OCI-LY7 (cell line): ENCODE data around the gene DDX28. TPM values are rescaled to one million over a fixed set of nuclear protein-coding genes. Genes with fewer than 3 reads are reported as not detected.
A peak's percentile ranks its signal among the peaks of the same experiment; 100 is the strongest.
"Not testable (repeated sequence)": the region's sequence is repeated elsewhere in the genome, so short reads cannot be mapped to it uniquely, and the experiment has no call there.

ENCODE experiments used
- BruUV-seq: library from RNA; stranded (reverse); fragments of 400-500 nt; replicated peaks from 2 replicates; lab custom pipeline; 2021; lab: Mats Ljungman, UMichigan
- CTCF ChIA-PET: fragments of 300-600 bp; sonication (Branson Sonifier 250); formaldehyde crosslinking; loops from one replicate; lab custom pipeline; 2022; ENCODE audit warnings: antibody characterized with exemption; ENCODE audit not compliant: unreplicated experiment; lab: Charles Lee
- POLR2A ChIA-PET: fragments of 300-600 bp; sonication (Branson Sonifier 250); formaldehyde crosslinking; loops from one replicate; lab custom pipeline; 2022; ENCODE audit warnings: antibody characterized with exemption; lab: Charles Lee
- DNase-seq: peaks from one replicate; pipeline ENCODE4 v3.0.0-alpha.2; 2015; ENCODE audit warnings: low spot score
- H2AFZ ChIP-seq: fragments of 200-600 bp; sonication (generic), shearing (Covaris generic); 2 replicates; pipeline ENCODE4 v1.6.1; 2014; ENCODE audit warnings: mild to moderate bottlenecking, antibody characterized with exemption, low read length, moderate library complexity
- H3K27ac ChIP-seq: fragments of 200-600 bp; sonication (generic); 2 replicates; pipeline ENCODE4 v1.5.1; 2014; ENCODE audit warnings: mixed run types, low read depth, mild to moderate bottlenecking, moderate library complexity, low read length, inconsistent platforms; ENCODE audit not compliant: poor library complexity, severe bottlenecking
- H3K36me3 ChIP-seq: fragments of 200-600 bp; sonication (generic); 2 replicates; pipeline ENCODE4 v1.6.1; 2014; ENCODE audit warnings: mild to moderate bottlenecking, antibody characterized with exemption, low read length, moderate library complexity, mixed read lengths; ENCODE audit not compliant: insufficient read depth
- H3K4me1 ChIP-seq: fragments of 200-600 bp; sonication (generic); 2 replicates; pipeline ENCODE4 v1.5.1; 2014; ENCODE audit warnings: mild to moderate bottlenecking, low read length; ENCODE audit not compliant: insufficient read depth, poor library complexity, severe bottlenecking
- H3K4me2 ChIP-seq: fragments of 200-600 bp; sonication (generic); 2 replicates; pipeline ENCODE4 v1.6.1; 2014; ENCODE audit warnings: mild to moderate bottlenecking, low read length
- H3K4me3 ChIP-seq: fragments of 200-600 bp; sonication (generic); 2 replicates; pipeline ENCODE4 v1.5.1; 2014; ENCODE audit warnings: mild to moderate bottlenecking, low read depth, low read length; ENCODE audit not compliant: poor library complexity, severe bottlenecking
- H3K79me2 ChIP-seq: fragments of 200-600 bp; sonication (generic); 2 replicates; pipeline ENCODE4 v1.6.1; 2016; ENCODE audit warnings: low read depth, mild to moderate bottlenecking, low read length, moderate library complexity, mixed read lengths; ENCODE audit not compliant: insufficient read depth
- H3K9me2 ChIP-seq: fragments of 200-600 bp; sonication (generic); 2 replicates; pipeline ENCODE4 v1.6.1; 2016; ENCODE audit warnings: mild to moderate bottlenecking, low read length, mixed read lengths; ENCODE audit not compliant: insufficient read depth
- H3K9me3 ChIP-seq: fragments of 200-600 bp; sonication (generic); 2 replicates; pipeline ENCODE4 v1.6.1; 2014; ENCODE audit warnings: mild to moderate bottlenecking, mixed run types, low read length, mixed read lengths
- H4K20me1 ChIP-seq: fragments of 200-600 bp; sonication (generic); 2 replicates; pipeline ENCODE4 v1.6.1; 2014; ENCODE audit warnings: mild to moderate bottlenecking, antibody characterized with exemption, low read length, moderate library complexity, mixed read lengths; ENCODE audit not compliant: insufficient read depth
- EZH2phosphoT487 ChIP-seq: fragments of 200-600 bp; sonication (generic); IDR thresholded peaks from 2 replicates; pipeline ENCODE4 v1.6.1; 2018; ENCODE audit warnings: low read depth, borderline replicate concordance, mild to moderate bottlenecking, mixed run types, antibody characterized with exemption, low read length, moderate library complexity, mixed read lengths
- intact Hi-C: fragments of 100-400 bp; cut with micrococcal nuclease; formaldehyde crosslinking; loops from one replicate; pipeline ENCODE4 v1.10.0; 2022; ENCODE audit not compliant: unreplicated experiment
- total RNA-seq, 2 experiments: library from RNA; depleted of rRNA in 1 of 2; stranded (reverse); fragments of >200 nt in 1 of 2; shearing (Covaris generic) in 1 of 2; gene quantifications; 2 replicates each; pipeline ENCODE4 v1.2.3, GENCODE V29; 2014 to 2022
- TF ChIP-seq, protein P1 (sequence below): fragments of 200-600 bp; sonication (generic); conservative IDR thresholded peaks from 2 replicates; pipeline ENCODE4 v1.5.1; 2014; ENCODE audit warnings: mild to moderate bottlenecking, antibody characterized with exemption, low read length, moderate library complexity, mixed read lengths

DDX28 gene
- total RNA-seq, 2 experiments from 2014 or later = 18.1 to 31.4 TPM

DNA sequence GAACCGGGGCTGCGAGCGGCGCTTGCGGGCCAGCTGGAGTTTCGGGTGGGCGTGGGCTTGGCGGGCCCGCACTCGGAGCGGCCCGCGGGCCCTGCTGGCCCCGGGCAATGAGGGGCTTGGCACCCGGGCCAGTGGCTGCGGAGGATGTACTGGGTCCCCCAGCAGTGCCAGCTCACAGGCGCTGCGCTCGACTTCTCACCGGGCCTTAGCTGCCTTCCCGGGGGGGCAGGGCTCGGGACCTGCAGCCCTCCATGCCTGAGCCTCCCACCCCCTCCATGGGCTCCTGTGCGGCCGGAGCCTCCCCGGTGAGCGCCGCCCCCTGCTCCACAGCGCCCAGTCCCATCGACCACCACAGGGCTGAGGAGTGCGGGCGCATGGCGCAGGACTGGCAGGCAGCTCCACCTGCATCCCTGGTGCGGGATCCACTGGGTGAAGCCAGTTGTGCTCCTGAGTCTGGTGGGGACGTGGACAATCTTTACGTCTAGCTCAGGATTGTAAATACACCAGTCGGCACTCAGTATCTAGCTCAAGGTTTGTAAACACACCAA lies 24.7 kb downstream of the DDX28 start:
- DNase-seq, H3K36me3 ChIP-seq, BruUV-seq, H3K9me2 ChIP-seq, H2AFZ ChIP-seq, H4K20me1 ChIP-seq, H3K27ac ChIP-seq, H3K9me3 ChIP-seq, H3K4me2 ChIP-seq, H3K4me3 ChIP-seq, intact Hi-C loops, H3K79me2 ChIP-seq: not testable (repeated sequence)
- H3K4me1 ChIP-seq = peaks cover 27% of the 10 kb centered on the region
- ChIA-PET POLR2A (interaction anchor here (0.6 to 3.9 kb wide), 7 partner anchors 11 to 480 kb away, joined by 3 to 21 read pairs (median 4); partner anchors contain the start of genes DDX28 and DUS2), CTCF (interaction anchor here (0.6 to 1.0 kb wide), 3 partner anchors 32 to 253 kb away, joined by 3 to 6 read pairs (median 4); no protein-coding TSS in a partner anchor)

DNA sequence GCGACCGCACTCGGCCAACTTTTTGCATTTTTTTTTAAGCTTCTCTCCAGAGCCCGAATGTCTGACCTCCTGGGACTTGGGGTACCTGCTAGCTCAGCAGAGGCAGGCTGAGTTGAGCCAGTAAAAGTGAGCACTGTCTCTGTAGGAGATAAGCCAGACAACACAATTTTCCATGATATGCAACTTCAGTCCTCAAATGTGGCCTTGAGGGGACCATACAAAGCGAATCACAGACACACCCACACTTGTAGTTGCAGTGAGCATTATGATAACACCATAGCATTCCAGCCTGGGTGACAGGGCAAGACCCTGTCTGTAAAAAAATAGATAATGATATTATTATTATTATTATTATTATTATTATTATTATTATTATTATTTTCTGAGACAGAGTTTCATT lies 26.4 kb downstream of the DDX28 start:
- ChIA-PET POLR2A (interaction anchor here (0.7 kb wide), 1 partner anchor 73 kb away, joined by 3 read pairs; no protein-coding TSS in a partner anchor), CTCF (no interaction called here)
- intact Hi-C loops = no loop called here
- no peak for DNase-seq
- Histone ChIP-seq H3K4me1 (peaks cover 35% of the 10 kb centered on the region), H3K79me2 (no peaks in the 10 kb centered on the region), H3K27ac (no peak overlapping the region), H3K4me2 (no peak overlapping the region), H3K36me3 (no peaks in the 10 kb centered on the region), H2AFZ (no peak overlapping the region), H3K9me3 (no peaks in the 10 kb centered on the region), H3K4me3 (no peak overlapping the region), H3K9me2 (no peaks in the 10 kb centered on the region), H4K20me1 (no peaks in the 10 kb centered on the region)
- no TSS peak for BruUV-seq
- TF ChIP-seq, protein P1, sequence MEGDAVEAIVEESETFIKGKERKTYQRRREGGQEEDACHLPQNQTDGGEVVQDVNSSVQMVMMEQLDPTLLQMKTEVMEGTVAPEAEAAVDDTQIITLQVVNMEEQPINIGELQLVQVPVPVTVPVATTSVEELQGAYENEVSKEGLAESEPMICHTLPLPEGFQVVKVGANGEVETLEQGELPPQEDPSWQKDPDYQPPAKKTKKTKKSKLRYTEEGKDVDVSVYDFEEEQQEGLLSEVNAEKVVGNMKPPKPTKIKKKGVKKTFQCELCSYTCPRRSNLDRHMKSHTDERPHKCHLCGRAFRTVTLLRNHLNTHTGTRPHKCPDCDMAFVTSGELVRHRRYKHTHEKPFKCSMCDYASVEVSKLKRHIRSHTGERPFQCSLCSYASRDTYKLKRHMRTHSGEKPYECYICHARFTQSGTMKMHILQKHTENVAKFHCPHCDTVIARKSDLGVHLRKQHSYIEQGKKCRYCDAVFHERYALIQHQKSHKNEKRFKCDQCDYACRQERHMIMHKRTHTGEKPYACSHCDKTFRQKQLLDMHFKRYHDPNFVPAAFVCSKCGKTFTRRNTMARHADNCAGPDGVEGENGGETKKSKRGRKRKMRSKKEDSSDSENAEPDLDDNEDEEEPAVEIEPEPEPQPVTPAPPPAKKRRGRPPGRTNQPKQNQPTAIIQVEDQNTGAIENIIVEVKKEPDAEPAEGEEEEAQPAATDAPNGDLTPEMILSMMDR = no peak
- TF ChIP-seq EZH2phosphoT487 = no peak

DNA sequence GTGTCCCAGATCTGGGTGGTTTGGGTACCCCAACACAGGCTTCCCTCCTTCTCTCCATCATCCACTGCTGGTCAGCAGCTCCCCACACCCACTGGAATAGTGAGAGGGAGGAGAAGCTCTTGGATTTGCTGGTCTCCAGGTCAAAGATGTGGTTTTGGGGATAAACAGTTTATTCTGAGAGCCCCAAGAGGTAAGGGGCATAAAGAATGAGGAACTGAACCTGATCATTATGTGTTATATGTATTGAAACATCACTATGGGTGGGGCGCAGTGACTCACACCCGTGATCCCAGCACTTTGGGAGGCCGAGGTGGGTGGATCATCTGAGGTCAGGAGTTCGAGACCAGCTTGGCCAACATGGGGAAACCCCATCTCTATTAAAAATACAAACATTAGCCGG lies 27.6 kb downstream of the DDX28 start:
- intact Hi-C loops = no loop called here
- Histone ChIP-seq H3K4me3 (no peak overlapping the region), H3K9me2 (no peaks in the 10 kb centered on the region), H3K4me1 (peaks cover 31% of the 10 kb centered on the region), H3K9me3 (no peaks in the 10 kb centered on the region), H3K79me2 (no peaks in the 10 kb centered on the region), H3K36me3 (no peaks in the 10 kb centered on the region), H3K27ac (no peak overlapping the region), H3K4me2 (no peak overlapping the region), H2AFZ (no peak overlapping the region), H4K20me1 (no peaks in the 10 kb centered on the region)
- no TSS peak for BruUV-seq
- no peak for TF ChIP-seq EZH2phosphoT487
- TF ChIP-seq, protein P1 = no peak
- POLR2A ChIA-PET = interaction anchor here (0.7 kb wide), 1 partner anchor 315 kb away, joined by 3 read pairs; the partner anchor contains the start of genes PRMT7 and SLC7A6OS
- CTCF ChIA-PET = no interaction called here
- DNase-seq = no peak

DNA sequence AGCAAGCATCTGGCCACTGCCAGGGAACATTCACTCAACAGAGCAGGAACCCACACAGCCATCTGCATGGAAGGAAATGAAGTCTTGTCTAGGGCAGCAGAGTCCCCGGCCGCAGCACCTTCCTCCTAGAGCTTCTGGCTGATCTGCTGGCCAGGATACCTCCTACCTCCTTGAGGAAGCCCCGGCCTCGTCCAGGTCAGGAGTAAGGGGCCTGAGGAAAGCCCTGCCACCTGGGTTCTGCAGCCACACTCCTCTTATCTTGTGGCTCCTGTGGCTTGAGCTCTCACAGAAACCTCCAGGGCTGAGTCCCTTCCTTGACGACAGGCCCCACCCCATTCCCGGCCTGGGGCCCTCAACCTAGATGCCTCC lies 29.0 kb downstream of the DDX28 start:
- H3K79me2 ChIP-seq, H3K9me2 ChIP-seq, intact Hi-C loops, BruUV-seq, H3K27ac ChIP-seq, H3K4me3 ChIP-seq, H4K20me1 ChIP-seq, H3K36me3 ChIP-seq, H3K9me3 ChIP-seq, DNase-seq: not testable (repeated sequence)
- ChIA-PET POLR2A (interaction anchor here (0.7 to 0.9 kb wide), 2 partner anchors 11 to 47 kb away, joined by 3 to 6 read pairs; no protein-coding TSS in a partner anchor), CTCF (interaction anchor here (0.6 to 1.2 kb wide), 3 partner anchors 11 to 80 kb away, joined by 3 to 5 read pairs (median 3); no protein-coding TSS in a partner anchor)
- Histone ChIP-seq H2AFZ (peak overlapping the region; percentile 87; the same call in 1 of the 2 replicates), H3K4me1 (peaks cover 17% of the 10 kb centered on the region), H3K4me2 (peak overlapping the region; percentile 64; the same call in 1 of the 2 replicates)
